ENCODE results near the gene ERC1. TPM values are rescaled to one million over a fixed set of nuclear protein-coding genes. Genes with fewer than 3 reads are reported as not detected.
"Not testable (repeated sequence)": the region's sequence is repeated elsewhere in the genome, so short reads cannot be mapped to it uniquely, and the experiment has no call there.

The ERC1 gene
- total RNA-seq, 4 donors from 2014 or later: 28.5 to 71.7 (median 38.5) TPM

GRCh38 chr12:998020-998874 is 7.2 kb downstream of the ERC1 start:
- H3K9me3 ChIP-seq: no peaks in the 10 kb centered on the region
- WGBS: 89% methylated on average over 6 of the region's 6 CpGs
- H3K27me3 ChIP-seq: no peaks in the 10 kb centered on the region
- no peak for DNase-seq (ENCODE audit: low spot score in 2 of 2)
- H3K27ac ChIP-seq: no peak overlapping the region
- H3K4me1 ChIP-seq: peaks cover 4% of the 10 kb centered on the region
- H3K36me3 ChIP-seq: no peaks in the 10 kb centered on the region
- H3K4me3 ChIP-seq: no peak overlapping the region
- TF ChIP-seq EP300 (IDR thresholded peaks at IDR 0.05): no peak
- TF ChIP-seq POLR2A (IDR thresholded peaks at IDR 0.05): no peak
- TF ChIP-seq, protein P1, sequence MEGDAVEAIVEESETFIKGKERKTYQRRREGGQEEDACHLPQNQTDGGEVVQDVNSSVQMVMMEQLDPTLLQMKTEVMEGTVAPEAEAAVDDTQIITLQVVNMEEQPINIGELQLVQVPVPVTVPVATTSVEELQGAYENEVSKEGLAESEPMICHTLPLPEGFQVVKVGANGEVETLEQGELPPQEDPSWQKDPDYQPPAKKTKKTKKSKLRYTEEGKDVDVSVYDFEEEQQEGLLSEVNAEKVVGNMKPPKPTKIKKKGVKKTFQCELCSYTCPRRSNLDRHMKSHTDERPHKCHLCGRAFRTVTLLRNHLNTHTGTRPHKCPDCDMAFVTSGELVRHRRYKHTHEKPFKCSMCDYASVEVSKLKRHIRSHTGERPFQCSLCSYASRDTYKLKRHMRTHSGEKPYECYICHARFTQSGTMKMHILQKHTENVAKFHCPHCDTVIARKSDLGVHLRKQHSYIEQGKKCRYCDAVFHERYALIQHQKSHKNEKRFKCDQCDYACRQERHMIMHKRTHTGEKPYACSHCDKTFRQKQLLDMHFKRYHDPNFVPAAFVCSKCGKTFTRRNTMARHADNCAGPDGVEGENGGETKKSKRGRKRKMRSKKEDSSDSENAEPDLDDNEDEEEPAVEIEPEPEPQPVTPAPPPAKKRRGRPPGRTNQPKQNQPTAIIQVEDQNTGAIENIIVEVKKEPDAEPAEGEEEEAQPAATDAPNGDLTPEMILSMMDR (IDR thresholded peaks at IDR 0.05): no peak
- no peak for TF ChIP-seq POLR2AphosphoS5 (IDR thresholded peaks at IDR 0.05)

DNA sequence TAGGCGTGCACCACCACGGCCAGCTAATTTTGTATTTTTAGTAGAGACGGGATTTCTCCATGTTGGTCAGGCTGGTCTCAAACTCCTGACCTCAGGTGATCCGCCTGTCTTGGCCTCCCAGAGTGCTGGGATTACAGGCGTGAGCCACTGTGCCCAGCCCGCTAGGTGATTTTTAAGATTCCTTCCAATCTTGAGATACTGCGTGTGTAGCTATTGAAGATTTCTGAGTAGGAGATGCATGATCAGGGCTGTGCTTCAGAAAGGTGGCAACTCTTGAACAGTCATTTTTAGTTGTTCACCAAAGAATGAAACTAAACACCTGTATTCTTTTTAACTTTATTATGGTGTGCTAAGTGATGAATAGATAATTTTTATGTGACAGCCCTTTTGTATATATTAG is 8.7 kb downstream of the ERC1 start:
- DNase-seq (ENCODE audit: low spot score in 2 of 2); H3K27me3 ChIP-seq; H3K36me3 ChIP-seq; H3K9me3 ChIP-seq; H3K27ac ChIP-seq; H3K4me1 ChIP-seq; H3K4me3 ChIP-seq: not testable (repeated sequence)
- 98% methylated on average over 7 of the region's 7 CpGs for WGBS

DNA sequence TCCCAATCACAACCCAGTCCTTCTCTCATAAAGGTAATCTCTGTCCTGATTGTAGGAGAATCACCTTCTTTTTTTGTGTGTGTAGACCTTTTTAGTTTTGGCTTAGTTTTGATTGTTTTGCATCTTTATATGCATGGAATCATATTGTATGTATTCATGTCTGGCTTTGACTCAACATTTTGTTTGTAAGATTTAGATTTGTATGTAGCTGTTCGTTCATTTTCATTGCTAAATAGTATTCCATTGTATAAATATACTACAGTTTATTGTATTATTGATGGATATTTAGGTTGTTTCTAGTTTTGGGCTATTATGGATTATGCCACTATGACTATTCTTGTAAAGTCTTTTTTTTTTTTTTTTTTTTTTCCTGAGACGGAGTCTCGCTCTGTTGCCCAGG is 10.5 kb downstream of the ERC1 start:
- Histone ChIP-seq H3K36me3 (no peaks in the 10 kb centered on the region), H3K4me1 (peaks cover 2% of the 10 kb centered on the region), H3K27ac (no peak overlapping the region), H3K9me3 (no peaks in the 10 kb centered on the region), H3K4me3 (no peak overlapping the region), H3K27me3 (no peaks in the 10 kb centered on the region)
- WGBS: 95% methylated on average over 3 of the region's 3 CpGs
- no peak for DNase-seq (ENCODE audit: low spot score in 2 of 2)
- no peak for TF ChIP-seq POLR2A (IDR thresholded peaks at IDR 0.05)
- no peak for TF ChIP-seq POLR2AphosphoS5 (IDR thresholded peaks at IDR 0.05)
- no peak for TF ChIP-seq EP300 (IDR thresholded peaks at IDR 0.05)
- TF ChIP-seq, protein P1 (IDR thresholded peaks at IDR 0.05): no peak

DNA sequence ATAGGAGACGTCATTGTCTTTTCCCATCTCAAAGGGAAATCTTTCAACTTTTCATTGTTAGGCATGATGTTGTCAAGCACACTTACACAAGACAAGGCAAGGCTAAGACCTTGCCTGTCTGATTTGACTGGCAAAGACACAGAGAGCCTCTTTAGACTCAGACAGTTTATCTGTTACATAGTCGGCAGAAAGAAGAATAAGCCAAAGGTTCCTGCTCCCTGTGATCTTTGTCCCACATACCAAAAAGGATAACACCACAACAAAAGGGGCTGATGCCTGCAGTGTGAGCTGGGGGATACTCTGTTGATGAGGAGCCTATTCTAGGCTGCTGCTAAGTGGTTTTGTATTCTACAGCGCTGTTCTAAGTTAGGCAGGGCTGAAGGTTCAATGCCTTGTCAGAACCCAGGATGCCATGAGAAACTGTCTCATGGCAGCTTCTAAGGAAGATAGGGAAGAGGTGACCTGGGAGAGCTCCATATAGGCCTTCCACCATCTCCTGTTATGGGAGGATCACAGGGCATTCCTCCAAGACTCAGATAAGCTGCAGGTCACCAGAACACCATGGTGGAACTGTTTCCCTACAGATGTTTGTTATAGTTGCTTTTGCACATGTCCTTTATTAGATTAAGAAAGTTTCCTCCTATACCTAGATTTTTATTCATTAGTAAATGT is 12.7 kb downstream of the ERC1 start:
- 67% methylated on average over 3 of the region's 3 CpGs for WGBS
- Histone ChIP-seq H3K4me1 (peaks cover 3% of the 10 kb centered on the region), H3K36me3 (no peaks in the 10 kb centered on the region), H3K4me3 (no peak overlapping the region), H3K27ac (no peak overlapping the region), H3K27me3 (no peaks in the 10 kb centered on the region), H3K9me3 (no peaks in the 10 kb centered on the region)
- TF ChIP-seq, protein P1 (IDR thresholded peaks at IDR 0.05): no peak
- DNase-seq (ENCODE audit: low spot score in 2 of 2): no peak

DNA sequence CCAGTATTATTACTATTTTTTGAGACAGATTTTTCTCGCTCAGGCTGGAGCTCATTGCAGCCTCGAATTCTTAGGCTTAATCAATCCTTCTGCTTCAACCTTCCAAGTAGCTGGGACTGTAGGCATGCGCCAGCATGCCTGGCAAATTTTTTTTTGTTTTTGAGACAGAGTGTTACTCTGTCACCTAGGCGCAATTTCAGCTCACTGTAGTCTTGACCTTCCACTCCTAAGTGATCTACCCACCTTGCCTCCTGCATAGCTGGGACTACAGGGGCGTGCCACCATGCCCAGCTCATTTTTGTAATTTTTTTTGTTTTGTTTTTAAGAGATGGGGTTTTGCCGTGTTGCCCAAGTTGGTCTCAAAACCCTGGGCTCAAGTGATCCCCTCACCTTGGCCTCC is 15.2 kb downstream of the ERC1 start:
- no peak overlapping the region for H3K27ac ChIP-seq
- TF ChIP-seq, protein P1 (IDR thresholded peaks at IDR 0.05): no peak
- no peak for TF ChIP-seq POLR2AphosphoS5 (IDR thresholded peaks at IDR 0.05)
- TF ChIP-seq POLR2A (IDR thresholded peaks at IDR 0.05): no peak
- no peak for TF ChIP-seq EP300 (IDR thresholded peaks at IDR 0.05)
- 71% methylated on average over 6 of the region's 6 CpGs for WGBS

More for the DNA sequence above, 15.2 kb downstream of the ERC1 start:
- H3K36me3 ChIP-seq: no peaks in the 10 kb centered on the region
- no peaks in the 10 kb centered on the region for H3K27me3 ChIP-seq
- DNase-seq (ENCODE audit: low spot score in 2 of 2): no peak
- H3K4me3 ChIP-seq: no peak overlapping the region
- no peaks in the 10 kb centered on the region for H3K9me3 ChIP-seq
- peaks cover 3% of the 10 kb centered on the region for H3K4me1 ChIP-seq

Measured in suprapubic skin (tissue), 4 donors.